CD4-positive, alpha-beta T cell treated with Interleukin-17A for 4 hours (primary cell): ENCODE results near the gene UEVLD.
"Not testable (repeated sequence)": the region's sequence is repeated elsewhere in the genome, so short reads cannot be mapped to it uniquely, and the experiment has no call there.

ENCODE experiments used
- DNase-seq: peaks from one replicate; pipeline ENCODE4 v3.0.0-alpha.2; 2020; ENCODE audit warnings: mixed read lengths

Gene UEVLD

GRCh38 chr11:18588297-18589252 lies at the start of gene UEVLD:
UEVLD (minus strand) TSS chr11:18588734; CDS start chr11:18588654, 80 bp downstream.
- DNase-seq, result peak; percentile 60

DNA sequence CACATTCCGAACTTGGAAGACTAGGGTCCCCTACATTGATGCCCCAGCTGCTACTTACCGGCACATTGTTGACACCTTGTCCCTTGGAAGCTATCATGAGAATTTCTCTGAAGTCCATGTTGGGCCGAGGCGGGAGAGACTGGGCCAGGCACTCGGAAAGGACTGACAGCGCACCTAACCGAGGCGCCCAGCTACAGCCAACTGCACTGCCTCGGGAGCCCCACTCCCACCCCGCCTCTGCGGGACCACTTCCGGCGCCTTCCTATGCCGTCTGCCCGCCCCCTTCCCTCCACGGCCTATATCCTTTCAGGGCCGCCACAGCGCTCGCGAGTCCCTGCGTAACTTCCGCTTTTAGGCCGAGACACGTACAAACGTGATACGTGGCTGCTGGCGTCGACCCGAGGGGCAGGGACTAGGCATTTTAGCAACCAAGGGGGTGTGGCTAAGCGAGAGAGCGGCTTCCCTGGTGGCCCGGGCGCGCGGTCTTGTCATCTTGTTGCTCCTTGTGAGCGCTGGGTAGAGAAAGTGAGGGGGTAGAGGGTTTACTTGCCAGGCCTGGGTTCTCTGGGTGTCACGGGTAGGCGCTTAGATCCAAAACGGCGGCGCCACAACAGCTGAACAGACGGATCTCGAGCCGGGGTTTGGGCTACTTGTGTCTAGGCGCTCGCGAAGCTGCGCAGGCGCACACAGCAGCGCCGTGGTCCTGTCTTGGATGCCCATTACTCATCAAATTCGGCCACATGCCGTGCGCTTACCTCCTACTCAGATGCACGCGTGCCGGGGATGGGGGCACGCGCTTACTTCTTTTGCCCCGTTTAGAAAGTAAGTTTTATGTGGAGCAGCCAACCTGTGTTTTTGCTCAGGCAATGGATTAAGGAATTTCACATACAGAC lies 45.9 kb upstream of the UEVLD start, which contains the start of gene SPTY2D1:
Gene SPTY2D1, minus strand, starts transcription at position 203 of the 893 bp plus-strand sequence. Its CDS starts 85 bp downstream, at position 118.
- peak; percentile 97 for DNase-seq

DNA sequence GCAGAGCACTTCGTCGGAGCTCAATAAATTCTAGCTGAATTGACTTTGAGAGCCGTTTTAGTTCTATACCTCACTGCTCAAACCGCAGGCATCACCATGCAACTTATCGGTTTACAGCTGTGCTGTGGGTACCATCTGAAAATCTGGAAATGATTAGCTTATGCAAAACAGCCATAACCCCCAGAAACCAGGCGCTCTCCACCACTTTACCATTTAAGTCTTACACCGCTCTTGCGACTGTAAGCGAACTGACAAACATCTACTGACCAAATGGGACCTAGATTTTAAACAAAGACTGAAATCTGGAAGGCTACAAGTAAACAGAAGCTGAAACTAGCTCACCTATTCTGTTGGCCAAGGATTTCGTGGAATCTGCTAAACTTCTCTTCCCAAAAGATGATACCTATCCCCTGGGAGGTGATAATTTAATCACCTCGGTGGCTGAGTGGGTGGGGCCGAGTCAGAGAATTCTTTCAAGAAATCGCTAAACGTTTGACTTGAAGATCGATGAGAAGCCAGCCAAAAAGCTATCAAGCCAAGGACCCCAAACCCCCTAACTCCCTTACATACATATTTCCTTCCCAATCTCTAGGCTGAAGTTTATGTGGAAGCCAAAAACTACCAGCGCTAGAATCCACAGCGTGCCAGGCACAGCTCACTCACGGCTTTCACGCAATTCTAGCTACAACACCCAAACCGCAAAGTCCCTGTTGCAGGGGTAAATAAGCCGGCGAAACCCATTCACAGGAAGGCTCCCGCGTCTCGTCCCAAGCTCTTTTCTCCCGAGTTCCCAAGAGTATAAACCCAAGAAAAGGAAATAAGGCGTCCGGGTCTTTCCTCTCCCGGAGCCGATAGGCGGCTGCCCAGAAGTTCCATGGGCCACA lies 45.0 kb upstream of the UEVLD start:
- DNase-seq, result peak; percentile 11

DNA sequence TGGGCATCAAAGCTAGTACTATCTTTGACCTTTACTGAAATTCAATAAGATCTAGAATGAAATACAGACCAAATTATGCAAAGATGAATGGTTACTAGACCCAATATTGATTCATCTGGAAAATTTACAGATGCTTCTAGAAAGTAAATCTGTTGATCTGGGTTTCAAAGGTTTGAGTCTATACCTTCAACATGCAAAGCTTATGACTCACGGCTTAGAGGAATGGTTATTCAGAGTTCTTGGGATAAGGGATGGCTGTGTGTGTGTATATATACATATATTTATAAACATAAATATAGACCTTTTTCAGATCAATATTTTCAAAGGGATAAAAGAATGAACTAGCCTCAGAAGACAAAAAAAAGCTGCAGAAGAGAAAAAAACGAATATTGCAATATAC lies 44.3 kb upstream of the UEVLD start:
- DNase-seq, result no peak

DNA sequence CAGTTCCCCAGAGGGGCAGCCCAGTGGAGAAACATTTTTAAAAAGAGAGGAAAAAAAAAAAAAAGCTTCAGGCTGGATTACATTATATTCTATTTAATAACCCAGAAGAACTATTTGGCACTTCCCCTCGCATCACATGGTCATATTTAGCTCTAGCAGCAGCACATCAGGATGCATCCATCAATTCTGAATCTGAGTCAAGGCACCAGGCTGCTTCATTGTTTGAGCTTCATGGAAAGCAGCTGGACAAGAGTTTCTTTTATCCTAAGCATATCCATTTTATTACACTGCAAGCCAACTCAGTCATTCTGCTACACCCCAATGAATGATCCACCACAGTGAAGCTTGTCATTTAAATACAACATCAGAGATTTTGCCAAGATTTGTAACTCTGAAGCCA lies 35.6 kb upstream of the UEVLD start:
- DNase-seq, result no peak

GRCh38 chr11:18623707-18624106 lies 35.2 kb upstream of the UEVLD start:
- DNase-seq, result no peak

DNA sequence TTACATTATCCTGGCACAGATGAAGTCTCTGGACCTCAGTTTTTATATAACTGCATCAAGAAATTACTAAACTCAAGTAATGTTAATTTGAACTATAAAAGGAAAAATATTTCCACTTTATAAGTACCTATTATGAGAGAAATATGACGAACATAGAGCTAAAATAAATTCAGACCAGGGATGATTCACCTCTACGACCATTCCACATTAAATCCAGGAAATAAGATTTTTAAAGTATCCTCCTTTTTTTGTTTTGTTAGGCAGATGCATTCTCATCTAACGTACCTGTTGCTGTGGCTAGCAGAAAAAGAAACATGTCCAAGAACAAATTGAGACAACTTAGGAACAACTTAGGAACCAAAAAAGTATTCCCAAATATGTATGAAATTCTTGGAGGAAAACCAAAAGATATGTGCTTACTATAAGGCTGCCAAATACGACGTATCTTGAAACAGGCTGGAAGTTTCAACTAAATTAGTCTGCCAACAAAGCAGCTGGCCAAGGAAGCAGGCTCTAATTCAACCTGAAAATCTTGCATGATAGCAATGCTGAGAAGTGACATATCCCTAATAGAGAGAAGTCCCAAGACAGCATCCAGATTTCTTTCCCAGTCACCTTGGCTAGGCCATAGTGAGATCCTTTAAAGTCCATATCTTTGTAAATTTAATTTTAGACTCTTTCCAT lies 29.9 kb upstream of the UEVLD start:
- no peak for DNase-seq

DNA sequence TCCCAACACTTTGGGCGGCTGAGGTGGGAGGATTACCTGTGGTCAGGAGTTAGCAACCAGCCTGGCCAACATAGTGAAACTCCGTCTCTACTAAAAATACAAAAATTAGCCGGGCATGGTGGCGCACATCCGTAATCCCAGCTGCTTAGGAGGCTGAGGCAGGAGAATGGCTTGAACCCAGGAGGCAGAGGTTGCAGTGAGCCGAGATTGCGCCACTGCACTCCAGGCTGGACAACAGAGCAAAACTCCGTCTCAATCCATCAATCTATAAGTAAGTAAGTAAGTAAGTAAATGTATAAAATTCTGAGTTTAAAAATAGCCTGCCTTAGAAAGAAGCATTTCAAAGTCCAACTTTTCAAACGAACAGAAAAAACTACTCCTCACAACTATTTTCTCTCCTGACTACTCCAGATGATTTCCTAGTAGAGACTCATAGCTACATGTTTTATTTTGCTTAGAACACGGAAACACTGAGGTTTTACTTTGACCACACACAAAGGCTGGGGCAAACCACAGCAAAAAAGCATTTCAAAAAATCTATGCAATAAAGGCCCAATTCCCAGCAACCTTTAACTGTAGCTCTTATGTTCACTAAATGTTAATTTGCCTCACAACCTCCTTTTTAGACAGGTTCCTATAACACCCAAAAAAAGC lies 29.3 kb upstream of the UEVLD start:
- DNase-seq, result peak; percentile 33

DNA sequence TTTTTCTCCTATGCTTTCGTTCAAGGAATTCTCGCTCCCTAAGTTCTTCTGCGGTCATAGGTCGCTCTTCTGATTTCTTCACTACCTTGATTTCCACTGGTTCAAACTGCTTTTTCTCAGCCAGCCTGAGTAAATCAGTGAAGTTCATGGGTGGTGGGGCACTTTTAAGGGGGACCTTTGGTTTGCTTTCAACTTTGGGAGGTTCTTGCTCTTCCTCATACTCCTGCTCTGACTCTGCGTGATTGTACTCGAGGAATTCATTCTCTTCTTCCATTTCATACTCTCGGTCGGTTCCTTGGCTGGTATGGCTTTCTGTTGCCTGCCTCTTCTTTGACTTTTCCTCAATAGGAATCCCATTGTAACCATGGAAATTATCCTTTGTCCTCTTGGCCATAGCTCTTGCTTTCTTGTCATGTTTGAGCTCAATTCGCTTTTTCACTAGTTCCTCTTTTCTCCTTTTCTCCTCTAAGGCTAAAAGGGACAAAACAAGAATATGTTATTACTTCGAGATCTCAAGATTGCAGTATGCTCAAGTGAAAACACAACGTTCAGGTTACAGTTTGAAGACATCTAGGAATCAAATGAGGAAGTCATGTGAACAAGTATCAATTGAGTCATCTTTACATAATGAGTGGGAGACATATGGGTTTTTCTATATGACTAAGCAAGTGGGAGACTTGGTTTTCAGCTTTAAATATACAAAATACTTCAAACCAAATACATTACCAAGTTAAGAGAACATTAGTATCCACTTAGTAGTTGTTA lies 27.3 kb upstream of the UEVLD start:
- DNase-seq, result no peak

- no peak for DNase-seq
Measured at GRCh38 chr11:18614667-18615066, 26.1 kb upstream of the UEVLD start.

- DNase-seq, result no peak
Measured at GRCh38 chr11:18612394-18612793, 23.9 kb upstream of the UEVLD start.

GRCh38 chr11:18611196-18611595 lies 22.7 kb upstream of the UEVLD start:
- DNase-seq, result no peak

DNA sequence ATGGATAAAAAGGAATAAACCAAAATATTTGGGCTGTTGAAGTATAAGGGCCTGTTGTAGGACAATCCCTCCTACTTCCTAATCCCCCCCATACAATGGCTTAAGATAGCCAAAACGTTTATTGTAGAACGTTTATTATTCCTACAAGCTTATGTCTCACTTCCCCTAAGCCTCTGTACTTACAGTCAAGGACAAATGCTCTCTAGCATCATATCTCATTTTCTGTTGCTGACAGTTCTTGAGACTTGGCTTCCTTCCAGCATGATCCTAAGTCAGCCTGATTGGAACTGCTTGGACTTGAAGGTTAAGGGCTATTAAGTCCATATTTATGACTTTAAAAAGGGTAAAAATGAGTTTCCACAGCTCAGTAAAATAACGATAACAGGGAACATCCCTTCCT lies 19.8 kb upstream of the UEVLD start:
- no peak for DNase-seq

- no peak for DNase-seq
Measured at GRCh38 chr11:18600915-18601569, 12.5 kb upstream of the UEVLD start.

DNA sequence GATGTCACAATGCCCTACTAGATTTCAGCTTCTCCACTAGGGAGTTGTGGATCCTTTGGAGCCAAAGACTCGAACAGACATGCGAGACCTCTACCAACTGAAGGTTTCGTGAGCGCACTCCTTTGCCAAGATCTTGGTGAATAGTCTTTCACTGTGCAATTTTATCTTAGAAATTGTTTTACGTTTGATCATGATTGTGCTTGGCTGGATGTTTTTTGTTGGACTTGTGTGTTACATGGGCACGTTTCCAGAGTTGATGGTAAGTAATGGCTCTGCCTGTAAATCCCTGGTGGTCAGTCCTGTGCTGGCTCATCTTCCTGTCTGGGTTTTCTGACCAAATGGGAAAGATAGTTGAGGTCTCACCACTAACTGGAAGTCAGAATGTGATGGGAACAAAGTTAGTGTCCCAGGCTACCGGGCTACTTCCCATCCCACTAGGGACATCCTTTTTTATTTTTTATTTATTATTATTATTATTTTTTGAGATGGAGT lies 11.3 kb upstream of the UEVLD start, which contains the start of gene MISFA:
Gene MISFA, plus strand, starts transcription at position 51 of the 492 bp plus-strand sequence. Its CDS starts 140 bp downstream, at position 191.
- no peak for DNase-seq

GRCh38 chr11:18594999-18595749 lies 6.6 kb upstream of the UEVLD start:
- DNase-seq, result no peak

GRCh38 chr11:18594088-18594487 lies 5.6 kb upstream of the UEVLD start:
- DNase-seq, result not testable (repeated sequence)

- DNase-seq, result no peak
Measured at GRCh38 chr11:18590571-18590970, 2.0 kb upstream of the UEVLD start.

DNA sequence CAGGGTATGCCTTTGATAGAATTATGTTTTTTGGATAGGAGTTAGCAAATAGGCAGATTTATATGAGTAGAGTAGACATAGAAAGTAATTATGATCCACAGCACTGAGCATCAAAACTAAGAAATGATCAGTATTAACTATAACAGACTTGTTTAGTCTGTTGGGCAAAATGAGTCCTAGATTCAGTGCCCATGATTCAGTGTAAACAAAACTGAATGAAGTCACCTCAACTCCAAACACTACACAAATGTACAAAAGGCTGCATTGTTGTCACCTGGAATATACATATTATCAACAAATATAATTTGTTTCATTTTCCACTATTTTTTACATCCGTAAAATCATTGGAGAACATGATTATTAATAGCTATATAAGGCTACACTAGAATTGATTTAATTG lies 6.7 kb downstream of the UEVLD start:
- DNase-seq, result no peak
